ENCODE measurements around the gene EXOSC9.

Gene EXOSC9

DNA sequence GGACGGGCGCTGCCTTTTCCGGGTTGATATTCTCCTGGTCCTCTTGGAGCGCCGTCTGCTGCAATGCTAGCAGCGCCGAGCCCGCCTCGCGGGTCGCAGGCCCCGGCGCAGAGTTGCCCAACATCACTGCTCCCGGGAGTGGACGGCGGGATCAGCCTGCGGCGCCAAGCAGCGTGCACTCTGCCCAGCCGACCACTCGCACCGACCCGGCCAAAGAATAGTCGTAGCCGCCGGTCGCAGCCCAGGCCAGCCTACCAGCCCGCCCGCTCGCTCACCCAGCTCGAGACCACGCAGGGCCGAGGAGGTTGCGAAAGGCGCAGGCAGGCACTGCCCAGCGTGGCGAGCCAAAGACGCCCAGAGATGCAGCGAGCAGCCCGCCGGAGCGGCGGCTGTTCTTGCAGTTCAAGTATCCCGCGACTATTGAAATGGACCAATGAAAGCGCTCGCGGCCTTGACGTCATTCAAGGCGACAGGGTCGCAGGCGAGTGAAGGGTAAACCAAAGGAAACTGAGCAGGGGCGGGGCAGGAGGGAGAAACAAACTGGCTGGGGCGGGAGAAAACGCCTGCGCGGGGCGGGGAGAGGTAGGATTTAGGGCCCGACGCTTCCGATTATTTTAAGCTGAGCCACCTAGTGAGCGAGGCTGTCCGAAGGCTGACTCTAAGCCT, 22.5 kb downstream of the EXOSC9 start, which contains the start of gene CCNA2:
Gene CCNA2 (minus strand): TSS at position 379 of the 666 bp plus-strand sequence. CDS start 255 bp downstream, at position 124.
- DNase-seq (ENCODE audit: low read depth, low spot score), result peak; percentile 97

DNA sequence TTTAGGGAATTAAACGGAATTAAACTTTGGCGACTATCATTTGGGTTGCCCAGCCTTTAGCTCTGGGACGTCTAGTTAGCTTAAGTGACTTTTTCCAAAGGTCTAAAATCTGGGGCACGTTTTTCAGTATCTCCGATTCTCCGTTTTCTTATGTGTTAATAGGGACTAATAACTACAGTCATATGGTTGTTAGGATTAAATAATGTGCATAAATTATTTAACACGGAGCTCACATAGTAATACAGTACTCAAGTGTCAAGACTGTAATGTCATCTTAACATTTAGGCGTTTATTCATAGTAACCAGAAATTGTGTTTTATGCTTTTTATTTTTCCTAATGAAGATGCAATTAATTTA, 23.0 kb downstream of the EXOSC9 start:
- no peak for DNase-seq (ENCODE audit: low read depth, low spot score)

DNA sequence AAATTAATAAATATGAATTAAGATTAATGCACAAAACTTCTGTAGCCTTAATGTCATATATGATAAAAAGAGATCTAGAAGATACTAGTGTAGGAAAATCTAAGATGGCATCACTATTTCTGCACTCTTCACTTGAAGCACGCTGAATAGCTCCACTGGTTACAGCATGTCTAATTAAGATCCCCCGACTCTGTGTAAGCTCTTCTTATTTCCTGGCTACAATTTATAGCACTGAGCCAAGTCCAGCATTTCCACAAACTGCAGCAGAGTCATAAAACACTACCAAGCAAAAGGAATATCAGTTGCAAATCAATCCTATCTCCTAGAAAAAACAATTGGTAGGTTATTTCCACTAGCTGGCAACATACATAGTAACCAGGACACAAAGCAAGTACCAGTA, 23.8 kb downstream of the EXOSC9 start:
- no peak for DNase-seq (ENCODE audit: low read depth, low spot score)

DNA sequence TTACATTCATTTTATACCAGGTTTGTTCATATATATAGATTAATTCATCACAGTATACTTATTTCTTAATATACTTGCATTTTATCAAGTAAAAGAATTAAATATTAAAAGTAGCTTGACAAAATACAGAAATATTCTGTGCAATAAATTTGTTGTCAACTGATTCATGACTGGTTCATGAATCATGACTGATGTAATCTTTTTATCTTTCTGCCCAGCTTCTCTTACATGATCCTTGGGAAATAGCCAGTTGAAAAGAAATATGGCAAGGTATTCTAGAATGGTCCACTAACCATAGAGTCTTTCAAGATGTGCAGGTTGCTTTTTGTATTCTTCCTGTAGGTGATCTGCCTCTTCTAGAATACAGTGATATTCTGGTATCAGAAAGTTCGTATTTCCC, 26.7 kb downstream of the EXOSC9 start:
- no peak for DNase-seq (ENCODE audit: low read depth, low spot score)

DNA sequence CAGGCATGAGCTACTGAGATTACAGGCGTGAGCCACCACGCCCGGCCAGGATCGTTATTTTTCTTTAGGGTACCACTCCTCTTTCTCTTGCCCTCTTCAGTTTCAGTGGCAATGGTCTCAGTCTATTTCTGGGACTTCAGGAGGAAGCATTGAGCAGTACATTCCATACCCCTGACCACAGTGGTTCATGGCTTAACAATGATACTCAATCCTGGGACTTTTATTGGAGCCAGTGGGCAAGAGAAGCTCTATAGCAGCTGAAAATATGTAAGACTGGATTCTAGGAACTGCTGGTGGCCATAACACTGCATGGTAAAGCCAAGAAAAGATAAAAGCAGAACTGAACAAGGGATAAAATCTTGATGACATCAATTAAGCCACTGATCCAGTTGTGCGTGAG, 28.4 kb downstream of the EXOSC9 start:
- DNase-seq (ENCODE audit: low read depth, low spot score), result no peak

DNA sequence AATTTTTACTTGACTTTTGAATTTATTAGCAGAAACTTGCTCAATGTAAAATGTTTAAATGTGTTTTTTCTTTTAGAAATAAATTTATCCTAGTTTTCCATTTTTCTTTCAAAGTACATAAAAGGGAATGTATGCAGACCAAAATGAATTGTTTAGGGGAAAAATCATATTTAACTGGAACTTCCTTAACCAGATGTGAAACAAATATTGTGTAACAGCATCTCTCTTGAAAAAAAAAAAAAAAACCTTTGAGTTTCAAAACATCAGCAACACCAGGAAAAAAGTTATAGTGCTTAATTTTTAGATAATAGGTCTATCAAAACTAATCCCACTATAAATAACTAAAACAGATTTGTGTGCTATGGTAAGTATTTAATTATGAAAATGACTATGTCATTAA, 37.0 kb downstream of the EXOSC9 start:
- no peak for DNase-seq (ENCODE audit: low read depth, low spot score)

DNA sequence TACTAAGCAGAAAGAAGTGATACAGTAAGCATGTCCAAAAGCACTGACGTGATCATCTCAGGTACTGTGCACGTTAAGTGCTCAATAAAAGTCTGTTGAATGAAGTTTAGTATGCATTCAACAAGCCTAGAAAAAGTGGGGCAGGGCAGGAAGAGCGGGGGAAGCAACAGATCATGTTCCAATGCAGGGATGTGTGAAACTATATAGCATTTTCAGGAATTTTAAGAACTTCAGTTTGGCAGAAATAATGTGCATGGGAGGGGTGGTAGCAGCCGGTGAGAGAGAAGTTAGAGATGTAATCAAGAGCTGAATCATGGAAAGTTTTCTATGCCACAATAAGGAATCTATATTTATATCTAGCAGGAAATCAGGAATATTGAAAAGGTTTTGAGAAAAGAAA, 41.7 kb downstream of the EXOSC9 start:
- DNase-seq (ENCODE audit: low read depth, low spot score), result no peak

DNA sequence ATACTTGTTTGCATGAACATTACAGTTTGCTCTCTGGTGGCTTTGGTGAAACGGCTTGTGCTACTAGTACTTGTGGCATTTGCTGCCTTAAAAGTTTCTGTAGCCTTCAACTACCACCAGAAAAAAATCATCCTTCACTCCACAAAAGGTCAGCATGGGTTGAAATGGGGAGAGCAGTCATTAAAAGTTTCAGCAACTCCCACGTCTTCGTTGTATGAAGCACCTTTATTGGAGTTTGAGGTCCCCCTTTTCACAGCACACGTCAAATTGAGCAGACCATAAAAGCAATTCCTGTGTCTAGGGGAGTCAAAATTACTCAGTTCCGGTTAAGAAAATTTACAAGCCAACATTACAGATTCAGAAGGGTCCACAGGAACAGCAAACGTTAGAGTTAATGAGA, 45.5 kb downstream of the EXOSC9 start:
- no peak for DNase-seq (ENCODE audit: low read depth, low spot score)

DNA sequence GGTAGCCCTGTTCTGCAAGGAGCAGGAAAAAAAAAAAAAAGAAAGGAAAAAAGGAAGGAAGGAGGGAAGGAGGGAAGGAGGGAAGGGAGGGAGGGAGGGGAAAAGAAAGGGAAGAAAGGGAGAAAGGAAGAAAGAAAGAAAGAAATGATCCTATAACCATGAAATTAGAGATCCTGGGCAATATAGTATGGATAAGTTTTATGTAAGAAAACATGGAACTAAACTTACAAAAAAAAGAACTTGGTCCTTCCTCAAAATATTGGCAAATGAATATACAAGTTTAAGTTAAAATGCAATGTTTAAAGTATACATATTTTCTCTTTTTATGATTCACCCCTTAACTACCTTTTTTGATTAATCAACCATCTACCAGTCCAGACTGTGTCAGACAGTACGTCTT, 50.2 kb downstream of the EXOSC9 start:
- DNase-seq (ENCODE audit: low read depth, low spot score), result no peak

DNA sequence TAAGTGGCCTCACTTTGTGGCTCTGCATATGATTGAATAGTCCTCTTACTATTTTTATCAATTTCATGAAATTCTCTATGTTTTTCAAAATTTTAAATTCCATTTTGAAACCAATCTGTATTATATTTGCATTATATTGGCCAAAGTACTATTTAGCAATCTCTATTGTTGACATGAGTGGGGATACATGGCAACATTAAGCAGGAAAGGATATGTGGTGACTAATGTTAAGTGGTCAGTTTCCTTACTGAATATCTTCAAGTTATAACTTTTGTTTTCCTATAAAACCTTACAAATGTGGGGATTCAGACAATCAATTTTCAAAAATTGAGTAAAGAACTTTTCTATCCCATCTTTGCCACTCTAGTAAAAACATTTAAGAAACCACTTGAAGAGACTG, 59.0 kb downstream of the EXOSC9 start:
- no peak for DNase-seq (ENCODE audit: low read depth, low spot score)

DNA sequence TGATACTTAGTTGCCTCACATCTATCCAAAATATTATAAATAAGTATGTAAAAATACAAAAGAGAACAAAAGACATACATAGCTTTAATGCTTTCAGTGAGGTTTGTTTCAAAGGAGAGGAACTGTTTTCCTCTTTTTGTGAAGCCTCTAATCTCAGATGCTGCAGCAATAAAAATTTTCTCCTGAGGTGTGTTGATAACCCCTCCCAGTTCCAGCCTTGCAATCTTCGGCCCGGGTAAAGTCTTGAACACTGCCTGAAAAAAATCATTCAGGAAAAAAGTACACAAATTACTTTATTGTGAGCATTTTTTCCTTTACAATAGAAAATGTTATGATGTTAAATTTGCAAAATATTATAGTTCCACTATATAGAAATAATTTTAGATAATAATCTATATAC, 60.3 kb downstream of the EXOSC9 start:
- DNase-seq (ENCODE audit: low read depth, low spot score), result no peak

DNA sequence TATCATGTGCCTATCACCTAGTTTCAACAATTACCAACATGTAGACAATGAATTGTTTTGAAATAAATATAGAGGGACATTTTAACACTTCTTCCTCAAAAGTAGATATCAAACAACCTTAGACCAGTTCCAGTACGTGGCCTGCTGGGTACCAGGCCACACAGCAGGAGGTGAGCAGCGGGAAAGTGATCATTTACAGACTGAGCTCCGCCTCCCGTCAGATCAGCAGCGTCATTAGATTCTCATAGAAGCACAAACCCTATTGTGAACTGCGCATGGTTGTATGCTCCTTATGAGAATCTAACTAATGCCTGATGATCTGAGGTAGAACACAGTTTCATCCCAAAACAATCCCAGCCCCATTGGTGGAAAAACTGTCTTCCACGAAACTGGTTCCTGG, 62.7 kb downstream of the EXOSC9 start:
- no peak for DNase-seq (ENCODE audit: low read depth, low spot score)
